Measurements from ENCODE around the gene TNS3.

TNS3 gene

DNA sequence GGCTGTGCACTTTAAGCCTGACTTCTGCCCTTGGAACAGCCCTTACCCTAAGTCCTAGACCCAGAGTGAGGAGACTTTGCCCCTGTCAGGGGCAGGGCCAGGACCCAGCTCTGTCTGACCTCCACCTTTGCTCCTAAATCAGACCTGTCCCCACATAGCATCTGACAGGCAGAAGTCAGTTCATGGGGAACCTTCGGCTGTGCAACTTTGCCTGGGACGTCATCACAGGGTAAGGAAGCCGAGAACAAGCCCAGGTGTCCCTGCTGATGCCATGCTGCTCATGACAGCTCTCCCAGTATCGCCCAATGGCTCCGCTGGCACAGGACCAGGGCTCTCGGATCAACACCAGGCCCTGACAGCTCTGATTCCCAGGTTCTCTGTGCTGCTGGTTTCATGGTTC lies 55.4 kb downstream of the TNS3 start:
- H3K4me3 ChIP-seq (IDR thresholded peaks at IDR 0.05; ENCODE audit: insufficient read depth, low read depth, low read length) = no peak overlapping the region
- H3K4me1 ChIP-seq (ENCODE audit: low read depth, poor library complexity, severe bottlenecking) = peaks cover 33% of the 10 kb centered on the region
- H3K4me2 ChIP-seq = no peak overlapping the region
- H3K79me2 ChIP-seq (ENCODE audit: insufficient read depth, low read depth) = no peaks in the 10 kb centered on the region
- H3K9ac ChIP-seq = no peak overlapping the region
- H3K27ac ChIP-seq = no peak overlapping the region
- H4K20me1 ChIP-seq (ENCODE audit: insufficient read depth) = no peaks in the 10 kb centered on the region
- no peaks in the 10 kb centered on the region for H3K27me3 ChIP-seq (ENCODE audit: insufficient read depth, low read depth)
- TF ChIP-seq, protein P1, sequence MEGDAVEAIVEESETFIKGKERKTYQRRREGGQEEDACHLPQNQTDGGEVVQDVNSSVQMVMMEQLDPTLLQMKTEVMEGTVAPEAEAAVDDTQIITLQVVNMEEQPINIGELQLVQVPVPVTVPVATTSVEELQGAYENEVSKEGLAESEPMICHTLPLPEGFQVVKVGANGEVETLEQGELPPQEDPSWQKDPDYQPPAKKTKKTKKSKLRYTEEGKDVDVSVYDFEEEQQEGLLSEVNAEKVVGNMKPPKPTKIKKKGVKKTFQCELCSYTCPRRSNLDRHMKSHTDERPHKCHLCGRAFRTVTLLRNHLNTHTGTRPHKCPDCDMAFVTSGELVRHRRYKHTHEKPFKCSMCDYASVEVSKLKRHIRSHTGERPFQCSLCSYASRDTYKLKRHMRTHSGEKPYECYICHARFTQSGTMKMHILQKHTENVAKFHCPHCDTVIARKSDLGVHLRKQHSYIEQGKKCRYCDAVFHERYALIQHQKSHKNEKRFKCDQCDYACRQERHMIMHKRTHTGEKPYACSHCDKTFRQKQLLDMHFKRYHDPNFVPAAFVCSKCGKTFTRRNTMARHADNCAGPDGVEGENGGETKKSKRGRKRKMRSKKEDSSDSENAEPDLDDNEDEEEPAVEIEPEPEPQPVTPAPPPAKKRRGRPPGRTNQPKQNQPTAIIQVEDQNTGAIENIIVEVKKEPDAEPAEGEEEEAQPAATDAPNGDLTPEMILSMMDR (conservative IDR thresholded peaks at IDR 0.05; ENCODE audit: low read depth, low read length) = no peak
- no peaks in the 10 kb centered on the region for H3K36me3 ChIP-seq (ENCODE audit: insufficient read depth)
- H2AFZ ChIP-seq (ENCODE audit: low read depth) = no peak overlapping the region

DNA sequence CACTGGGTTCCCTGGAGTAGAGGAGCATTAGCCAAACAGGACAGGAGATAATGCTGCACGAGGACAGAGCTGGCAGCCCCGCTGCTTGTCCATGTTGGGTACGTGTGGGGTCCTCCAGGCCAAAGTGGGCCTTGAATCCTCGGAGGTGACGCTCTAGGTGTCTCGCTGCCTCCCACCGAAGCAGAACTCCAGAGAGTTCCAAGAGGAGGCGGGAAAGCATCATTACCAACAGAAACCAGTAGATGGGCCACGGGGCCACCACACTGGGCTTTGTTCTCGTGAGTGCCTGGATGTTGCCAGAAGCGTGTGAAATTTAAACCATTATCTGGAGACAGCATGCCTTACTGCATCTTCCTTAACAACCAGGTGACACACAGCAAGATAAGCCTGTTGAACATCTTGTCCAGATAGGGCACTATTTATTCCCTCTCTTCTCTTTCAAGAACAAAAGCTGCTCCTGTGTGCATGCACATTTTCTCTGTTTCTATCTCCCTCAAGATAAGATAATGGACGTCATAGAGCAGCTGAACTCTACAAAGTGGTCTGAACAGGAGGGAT lies 56.8 kb downstream of the TNS3 start:
- H3K9ac ChIP-seq = no peak overlapping the region
- H3K4me1 ChIP-seq (ENCODE audit: low read depth, poor library complexity, severe bottlenecking) = peaks cover 31% of the 10 kb centered on the region
- H3K27me3 ChIP-seq (ENCODE audit: insufficient read depth, low read depth) = no peaks in the 10 kb centered on the region
- no peaks in the 10 kb centered on the region for H4K20me1 ChIP-seq (ENCODE audit: insufficient read depth)
- H3K27ac ChIP-seq = no peak overlapping the region
- H2AFZ ChIP-seq (ENCODE audit: low read depth) = no peak overlapping the region
- no peaks in the 10 kb centered on the region for H3K36me3 ChIP-seq (ENCODE audit: insufficient read depth)
- TF ChIP-seq, protein P1 (conservative IDR thresholded peaks at IDR 0.05; ENCODE audit: low read depth, low read length) = no peak
- no peak overlapping the region for H3K4me3 ChIP-seq (IDR thresholded peaks at IDR 0.05; ENCODE audit: insufficient read depth, low read depth, low read length)
- H3K4me2 ChIP-seq = no peak overlapping the region
- no peaks in the 10 kb centered on the region for H3K79me2 ChIP-seq (ENCODE audit: insufficient read depth, low read depth)

DNA sequence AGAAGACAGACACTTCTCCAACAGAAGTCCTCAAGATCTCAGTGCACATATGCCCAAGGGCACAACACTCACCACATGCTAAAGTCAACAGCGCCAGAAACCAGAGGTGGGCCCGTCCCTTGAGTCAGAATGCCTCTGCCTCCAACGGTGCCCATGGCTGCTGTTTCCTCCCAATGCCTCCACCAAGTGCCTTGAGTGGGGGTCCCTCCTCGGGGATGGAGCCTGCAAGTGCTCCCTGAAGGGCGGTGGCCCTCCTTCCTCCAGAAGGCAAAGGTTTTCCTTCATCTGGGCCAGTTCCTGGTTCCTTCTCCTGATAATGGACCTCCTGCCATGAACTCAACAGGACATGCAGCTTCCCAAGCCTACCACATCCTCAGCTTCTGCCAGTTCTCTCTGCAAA lies 58.5 kb downstream of the TNS3 start:
- Histone ChIP-seq H3K36me3 (ENCODE audit: insufficient read depth) (no peaks in the 10 kb centered on the region), H2AFZ (ENCODE audit: low read depth) (no peak overlapping the region), H3K9ac (no peak overlapping the region), H3K4me3 (IDR thresholded peaks at IDR 0.05; ENCODE audit: insufficient read depth, low read depth, low read length) (no peak overlapping the region), H4K20me1 (ENCODE audit: insufficient read depth) (no peaks in the 10 kb centered on the region), H3K4me1 (ENCODE audit: low read depth, poor library complexity, severe bottlenecking) (peaks cover 13% of the 10 kb centered on the region), H3K27ac (no peak overlapping the region), H3K27me3 (ENCODE audit: insufficient read depth, low read depth) (no peaks in the 10 kb centered on the region), H3K4me2 (no peak overlapping the region), H3K79me2 (ENCODE audit: insufficient read depth, low read depth) (no peaks in the 10 kb centered on the region)
- TF ChIP-seq, protein P1 (conservative IDR thresholded peaks at IDR 0.05; ENCODE audit: low read depth, low read length) = no peak

DNA sequence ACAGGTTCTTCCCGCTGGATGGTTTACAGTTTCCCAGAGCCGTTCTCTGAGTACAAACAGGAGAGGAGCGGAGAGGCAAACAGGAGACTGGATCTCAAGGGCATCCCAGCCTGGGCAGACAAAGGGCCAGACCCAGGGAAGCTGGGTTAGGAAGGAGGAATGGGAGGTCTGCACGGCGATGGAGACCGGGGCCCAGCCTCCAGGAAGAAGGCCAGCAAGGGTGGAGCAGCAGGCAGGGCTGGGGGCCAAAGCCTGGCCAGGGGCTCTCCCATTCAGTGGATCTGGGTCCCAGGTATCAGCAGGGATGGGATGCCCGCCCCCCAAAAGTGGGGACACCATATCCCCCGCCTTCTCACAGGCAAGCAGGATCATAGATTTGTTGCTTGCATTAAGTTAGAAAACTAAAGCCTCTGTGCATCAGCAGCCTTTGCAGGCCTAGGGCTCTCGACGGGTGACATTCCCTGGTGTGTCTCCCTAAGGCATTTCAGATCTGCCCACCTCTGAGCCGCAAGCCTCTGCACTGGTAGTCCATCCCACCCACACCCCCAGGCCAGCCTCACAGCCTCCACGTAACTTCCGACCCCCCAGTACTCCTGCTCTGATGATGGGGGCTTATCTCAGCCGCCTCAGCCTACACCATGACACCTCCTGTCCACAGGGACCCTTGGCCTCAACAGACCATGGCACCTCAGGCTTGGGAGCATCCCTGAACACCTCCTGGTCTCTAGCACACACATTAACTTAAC lies 59.9 kb downstream of the TNS3 start:
- Histone ChIP-seq H3K79me2 (ENCODE audit: insufficient read depth, low read depth) (no peaks in the 10 kb centered on the region), H3K4me3 (IDR thresholded peaks at IDR 0.05; ENCODE audit: insufficient read depth, low read depth, low read length) (no peak overlapping the region), H4K20me1 (ENCODE audit: insufficient read depth) (no peaks in the 10 kb centered on the region), H2AFZ (ENCODE audit: low read depth) (no peak overlapping the region), H3K27me3 (ENCODE audit: insufficient read depth, low read depth) (no peaks in the 10 kb centered on the region), H3K36me3 (ENCODE audit: insufficient read depth) (no peaks in the 10 kb centered on the region), H3K27ac (no peak overlapping the region), H3K4me1 (ENCODE audit: low read depth, poor library complexity, severe bottlenecking) (no peaks in the 10 kb centered on the region), H3K4me2 (no peak overlapping the region), H3K9ac (no peak overlapping the region)
- TF ChIP-seq, protein P1 (conservative IDR thresholded peaks at IDR 0.05; ENCODE audit: low read depth, low read length) = no peak

Data from KMS-11 (cell line).